HG03575 (cell line): ENCODE results near the gene OGT.
"Not testable (repeated sequence)": the region's sequence is repeated elsewhere in the genome, so short reads cannot be mapped to it uniquely, and the experiment has no call there.

ENCODE experiments used
- ATAC-seq: cut with Tn5 transposase; IDR thresholded peaks from one replicate; pipeline ENCODE4 v1.9.1; 2021; ENCODE audit not compliant: unreplicated experiment, insufficient number of reproducible peaks, low FRiP score; ENCODE audit errors: extremely low read depth

The OGT gene

DNA sequence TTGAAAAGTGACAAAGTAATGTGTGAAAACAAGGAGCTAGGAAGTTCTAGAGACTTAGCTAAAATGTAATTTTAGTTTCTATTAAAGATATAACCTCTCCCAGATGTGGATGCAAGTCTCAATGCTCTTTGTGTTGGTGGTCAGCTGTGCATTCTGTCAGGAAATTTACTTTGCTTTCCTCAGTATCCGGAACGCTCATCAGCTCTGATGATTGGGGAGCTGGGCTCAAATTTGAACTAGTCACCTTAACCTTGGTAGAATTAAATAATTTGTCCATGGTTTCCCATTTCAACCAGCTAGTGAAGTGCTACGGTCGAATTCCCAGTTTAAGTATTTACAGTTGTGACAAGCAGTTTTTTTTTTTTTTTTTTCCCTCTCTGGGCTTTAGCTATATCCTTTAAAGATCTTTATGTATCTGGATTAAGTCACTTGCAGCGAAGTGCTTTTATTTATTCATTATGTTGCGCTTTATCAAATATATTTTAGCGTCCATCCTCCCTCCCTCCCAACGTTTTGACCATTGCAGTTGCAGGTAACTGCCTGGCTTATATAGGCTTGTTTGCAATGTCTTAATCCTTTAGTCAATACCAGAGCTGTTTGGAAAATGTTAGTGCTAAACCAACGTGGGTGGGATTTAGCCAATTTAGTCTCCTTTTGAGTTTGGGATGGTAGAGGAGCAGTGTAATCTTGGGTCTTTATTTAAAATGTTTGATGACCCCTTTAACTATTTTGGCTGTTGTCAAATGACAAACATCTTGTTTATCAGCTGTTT lies 2.1 kb downstream of the OGT start:
- no peak for ATAC-seq

DNA sequence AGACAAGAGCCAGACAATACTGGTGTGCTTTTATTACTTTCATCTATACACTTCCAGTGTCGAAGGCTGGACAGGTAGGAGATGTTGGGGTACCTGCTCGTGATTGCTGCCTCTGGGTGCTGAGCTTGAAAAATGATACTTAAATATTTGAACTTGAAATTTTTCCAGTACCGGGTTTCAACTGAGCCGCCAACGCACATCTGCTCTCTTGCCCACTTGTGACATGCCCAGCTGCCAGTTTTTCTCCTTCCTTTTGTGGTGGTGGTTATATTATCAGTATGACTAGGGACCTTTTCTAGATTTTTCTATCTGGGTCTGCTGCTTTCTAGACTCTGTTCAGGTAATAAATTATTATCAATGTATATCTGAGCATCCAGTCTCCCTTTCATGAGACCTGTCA lies 3.4 kb downstream of the OGT start:
- ATAC-seq = no peak

DNA sequence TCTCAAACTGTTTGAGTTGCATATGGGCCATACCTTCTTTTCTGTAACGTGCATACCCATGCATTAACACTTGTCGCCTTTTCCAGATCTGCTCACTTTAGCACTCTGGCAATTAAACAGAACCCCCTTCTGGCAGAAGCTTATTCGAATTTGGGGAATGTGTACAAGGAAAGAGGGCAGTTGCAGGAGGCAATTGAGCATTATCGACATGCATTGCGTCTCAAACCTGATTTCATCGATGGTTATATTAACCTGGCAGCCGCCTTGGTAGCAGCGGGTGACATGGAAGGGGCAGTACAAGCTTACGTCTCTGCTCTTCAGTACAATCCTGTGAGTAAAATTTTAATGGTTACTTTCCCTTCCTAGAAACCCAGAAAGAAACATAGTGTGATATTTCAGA lies 4.8 kb downstream of the OGT start:
- ATAC-seq = no peak

DNA sequence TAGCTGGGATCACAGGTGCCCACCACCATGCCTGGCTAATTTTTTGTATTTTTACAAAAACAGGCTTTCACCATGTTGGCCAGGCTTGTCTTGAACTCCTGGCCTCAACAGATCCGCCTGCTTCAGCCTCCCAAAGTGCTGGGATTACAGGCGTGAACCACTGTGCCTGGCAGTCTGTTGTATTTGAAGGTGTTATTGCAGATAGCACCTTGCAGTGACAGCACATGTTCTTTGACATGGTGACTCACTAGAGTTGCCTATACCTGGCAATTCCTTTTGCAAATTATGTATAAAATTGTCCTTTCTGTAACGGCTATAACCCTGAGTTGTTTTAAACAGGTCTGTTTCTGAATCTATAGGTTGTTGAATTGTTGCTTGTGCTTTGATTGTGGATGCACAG lies 7.9 kb downstream of the OGT start:
- ATAC-seq = no peak

DNA sequence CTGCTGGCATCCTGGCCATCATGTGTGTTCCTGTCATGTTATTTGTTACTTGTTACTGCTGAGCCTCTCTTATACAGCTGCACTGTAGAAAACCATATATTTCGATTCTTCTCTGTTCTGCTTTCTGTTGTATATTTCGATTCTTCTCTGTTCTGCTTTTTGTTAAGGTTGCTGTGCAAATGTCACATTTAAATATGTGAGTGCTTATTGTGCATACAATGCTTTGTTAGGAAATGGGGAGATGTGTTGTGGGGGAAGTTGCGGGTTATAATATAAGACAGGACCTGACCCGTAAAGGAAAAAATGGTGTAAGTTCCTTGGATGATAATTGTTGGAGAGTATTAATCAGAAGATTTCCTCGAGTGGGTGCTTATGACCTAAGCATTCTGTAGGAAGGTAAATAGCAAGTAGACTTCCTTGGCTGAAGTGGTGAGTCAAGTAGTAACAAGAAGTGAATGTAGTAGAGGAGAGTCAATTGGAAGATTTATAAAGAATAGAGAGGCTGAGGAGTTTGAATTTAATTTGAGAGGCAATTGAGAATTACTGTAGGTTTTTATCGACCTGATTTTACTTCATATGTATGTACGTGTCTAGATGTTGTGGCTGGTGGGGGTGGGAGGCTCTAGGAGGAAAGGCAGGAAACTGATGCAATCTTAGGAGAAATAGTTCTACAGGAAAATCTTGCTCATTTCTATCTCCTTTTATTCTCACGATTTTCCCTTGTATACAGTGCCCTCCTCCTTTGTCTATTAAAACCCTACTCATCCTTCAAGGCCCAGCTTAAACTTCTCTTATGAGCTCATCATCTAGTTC lies 8.5 kb downstream of the OGT start:
- peak; percentile 54 for ATAC-seq

DNA sequence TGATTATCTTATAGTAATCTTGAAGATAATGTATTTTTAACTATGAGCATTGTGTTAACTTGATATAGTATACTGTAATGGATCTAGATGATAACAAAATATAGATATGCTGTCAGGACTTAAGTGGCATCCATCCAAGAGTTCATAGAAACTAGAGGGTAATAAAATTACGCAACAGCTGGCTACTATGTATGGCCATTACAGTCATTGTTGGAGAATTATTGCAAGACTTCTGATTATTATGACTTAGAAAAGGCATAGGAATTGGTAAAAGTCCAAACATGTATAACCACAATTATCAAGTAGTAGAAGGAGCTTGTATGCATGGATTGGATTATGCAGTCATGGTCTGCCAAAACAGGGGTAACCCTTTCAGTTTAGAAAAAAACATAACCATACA lies 9.5 kb downstream of the OGT start:
- ATAC-seq = no peak

DNA sequence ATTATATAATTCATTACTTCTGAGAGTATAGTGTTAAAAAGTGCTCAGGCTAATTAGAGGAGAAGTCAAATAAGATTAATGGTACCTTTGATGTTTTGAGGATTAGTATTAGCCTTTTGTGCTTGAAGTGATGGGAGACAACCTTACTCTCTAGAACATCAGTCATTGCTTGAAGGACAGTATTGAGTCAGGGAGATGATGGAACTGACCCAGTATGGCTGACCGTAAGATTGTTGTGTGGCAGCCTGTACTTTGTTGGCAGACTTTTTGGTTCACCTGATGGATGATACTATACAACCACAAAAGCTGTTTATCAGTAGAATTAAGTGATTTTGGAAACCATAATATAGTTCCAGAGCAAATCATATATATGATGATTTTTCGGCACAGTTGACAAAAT lies 9.9 kb downstream of the OGT start:
- ATAC-seq = no peak

DNA sequence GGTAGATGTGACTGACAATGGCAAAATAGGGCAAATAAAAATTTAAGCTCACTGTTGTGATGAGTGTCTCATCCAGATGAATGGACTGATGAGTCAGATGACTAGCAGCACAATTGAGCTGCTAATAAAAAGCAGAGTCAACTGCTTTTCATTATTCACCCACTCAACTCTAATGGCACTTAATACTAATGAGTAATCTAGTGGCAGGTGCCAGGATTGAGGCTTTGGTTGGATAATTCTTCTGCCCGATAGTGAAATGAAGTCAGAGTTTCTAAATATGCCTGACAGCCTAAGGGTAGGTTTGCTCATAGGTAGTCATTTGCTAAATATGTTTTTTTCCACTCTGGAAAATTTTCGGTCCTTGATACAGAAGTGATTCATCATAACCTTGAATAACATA lies 10.4 kb downstream of the OGT start:
- ATAC-seq = no peak

DNA sequence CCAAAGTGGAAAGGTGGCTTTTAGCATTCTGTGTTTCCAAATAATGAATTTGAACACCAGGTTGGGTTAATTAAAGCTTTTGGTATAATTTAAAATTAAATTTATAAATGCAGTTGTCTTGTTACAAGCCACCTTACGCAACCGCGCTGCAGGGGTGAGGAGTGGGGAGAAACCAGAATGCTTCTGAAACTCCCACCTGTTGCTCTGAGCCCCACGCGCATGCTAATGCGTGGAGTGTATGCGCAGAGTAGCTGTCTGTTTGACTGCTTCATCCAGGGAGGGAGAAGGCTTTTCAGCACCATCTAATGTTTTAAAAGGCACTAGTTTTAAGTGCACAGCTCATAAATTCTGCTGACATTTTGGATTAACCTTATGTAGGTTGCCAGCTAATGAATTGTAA lies 12.5 kb downstream of the OGT start:
- ATAC-seq = no peak

DNA sequence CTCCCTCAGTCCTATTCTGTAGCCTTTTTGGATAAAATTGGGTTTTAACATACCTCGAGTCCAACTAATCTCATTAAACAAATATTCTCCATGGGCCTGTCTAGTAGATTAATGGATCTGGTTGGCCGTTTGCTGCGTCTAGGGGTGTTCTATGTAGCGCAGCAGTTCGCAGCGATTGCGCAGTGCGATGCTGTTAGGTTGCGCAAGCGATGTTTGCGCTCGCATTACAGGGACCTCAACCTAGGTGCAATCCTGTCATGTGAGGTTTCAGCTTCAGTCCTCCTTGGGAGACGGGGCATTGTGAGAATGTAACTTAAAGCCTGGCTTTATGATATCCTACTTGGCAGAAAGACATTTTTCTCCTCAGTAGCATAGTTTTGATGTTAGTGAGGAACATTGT lies 14.0 kb downstream of the OGT start:
- ATAC-seq = no peak

DNA sequence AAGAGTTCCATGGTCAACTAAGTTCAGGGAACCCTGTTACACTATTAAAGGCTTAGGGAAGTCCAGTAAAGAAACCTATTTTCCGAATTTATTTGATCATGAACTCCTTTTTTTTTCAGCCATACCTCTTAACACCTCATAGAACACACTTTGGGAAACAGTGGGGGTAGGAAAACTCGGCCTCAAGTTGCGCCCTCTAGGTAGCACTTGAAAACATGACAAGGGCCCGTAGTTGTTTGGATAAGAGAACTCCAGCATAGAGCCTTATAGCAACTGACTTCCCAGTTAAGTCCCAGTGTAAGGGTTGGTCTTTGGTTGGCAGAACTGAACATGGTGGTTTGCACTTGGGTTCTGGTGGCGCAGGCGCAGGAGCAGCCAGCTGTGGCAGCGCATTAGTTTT lies 14.4 kb downstream of the OGT start:
- no peak for ATAC-seq

DNA sequence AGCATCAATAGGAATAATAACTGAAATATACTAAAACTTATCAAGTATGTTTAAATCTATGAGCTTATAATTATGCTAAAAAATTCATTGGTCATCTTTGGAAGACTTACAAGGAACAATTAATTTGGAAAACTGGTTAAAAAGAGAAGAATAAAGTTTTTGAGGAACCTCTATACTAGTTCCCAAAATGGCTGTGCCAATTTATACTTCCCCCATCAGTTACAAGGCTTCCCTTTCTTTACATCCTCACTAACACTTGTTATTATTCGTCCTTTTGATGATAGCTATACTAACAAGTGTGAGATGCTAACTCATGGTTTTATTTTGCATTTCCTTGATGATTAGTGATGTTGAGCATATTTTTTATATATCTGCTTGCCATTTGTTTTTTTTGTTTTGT lies 17.1 kb downstream of the OGT start:
- ATAC-seq = no peak

DNA sequence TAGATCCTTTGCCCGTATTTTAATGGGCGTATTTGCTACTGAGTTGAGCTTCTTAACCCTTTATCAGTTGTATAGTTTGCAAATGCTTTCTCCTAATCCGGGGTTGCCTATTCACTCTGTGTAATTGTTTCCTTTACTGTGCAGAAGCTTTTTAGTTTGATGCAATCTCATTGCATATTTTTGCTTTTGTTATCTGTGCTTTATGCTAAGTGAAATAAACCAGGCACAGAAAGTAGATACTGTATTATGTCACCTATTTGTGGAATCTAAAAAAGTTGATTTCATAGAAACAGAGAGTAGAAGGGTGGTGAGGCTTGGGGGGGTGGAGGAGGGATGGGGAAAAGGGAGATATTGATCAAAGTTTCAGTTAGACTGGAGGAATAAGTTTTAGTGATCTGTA lies 17.7 kb downstream of the OGT start:
- ATAC-seq = no peak

DNA sequence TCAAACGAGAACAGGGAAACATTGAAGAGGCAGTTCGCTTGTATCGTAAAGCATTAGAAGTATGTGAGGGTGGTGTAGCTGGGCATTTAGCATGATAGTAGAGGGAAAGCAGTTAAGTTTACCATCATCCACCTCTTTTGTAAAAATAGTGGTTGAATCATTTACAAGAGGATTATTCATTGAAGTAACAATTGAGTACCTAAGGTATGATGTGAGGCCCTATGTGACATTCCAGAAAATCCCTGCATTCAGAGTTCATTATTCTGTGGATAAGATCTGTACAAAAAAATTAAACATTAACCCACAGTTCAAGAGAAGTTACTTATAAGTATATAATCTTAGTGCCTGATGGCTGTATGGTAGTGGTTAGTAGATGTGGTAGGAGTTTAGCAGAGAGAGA lies 23.1 kb downstream of the OGT start:
- ATAC-seq = no peak

DNA sequence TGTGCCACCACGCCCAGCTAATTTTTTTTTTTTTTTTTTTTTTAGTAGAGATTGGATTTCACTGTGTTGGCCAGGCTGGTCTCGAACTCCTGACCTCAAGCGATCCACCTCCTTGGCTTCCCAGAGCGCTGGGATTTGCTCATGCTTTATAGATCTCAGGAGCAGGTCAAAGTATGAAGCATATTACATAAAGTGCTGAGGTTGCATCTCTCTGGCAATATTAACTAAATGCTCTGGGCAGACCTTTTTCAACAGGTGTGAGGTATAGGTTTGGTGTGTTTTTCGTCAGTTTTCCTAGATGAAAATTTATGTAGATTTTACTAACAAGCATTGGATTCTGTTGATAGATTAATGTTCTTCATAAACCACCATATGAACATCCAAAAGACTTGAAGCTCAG lies 26.0 kb downstream of the OGT start:
- no peak for ATAC-seq

DNA sequence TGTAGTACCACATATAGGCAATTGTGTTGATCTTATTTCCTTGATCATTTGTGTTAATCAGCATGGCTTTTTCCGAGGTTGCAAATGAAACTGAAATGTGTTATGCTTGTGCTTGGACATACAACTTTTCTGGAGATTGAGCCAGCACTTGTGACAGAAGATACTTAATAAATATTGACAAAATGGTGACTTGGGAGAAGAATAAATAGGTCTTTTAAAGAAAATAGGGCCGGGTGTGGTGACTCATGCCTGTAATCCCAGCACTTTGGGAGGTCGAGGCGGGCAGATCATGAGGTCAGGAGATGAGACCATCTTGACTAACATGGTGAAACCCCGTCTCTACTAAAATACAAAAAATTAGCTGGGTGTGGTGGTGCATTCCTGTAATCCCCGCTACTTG lies 26.9 kb downstream of the OGT start:
- ATAC-seq = not testable (repeated sequence)

DNA sequence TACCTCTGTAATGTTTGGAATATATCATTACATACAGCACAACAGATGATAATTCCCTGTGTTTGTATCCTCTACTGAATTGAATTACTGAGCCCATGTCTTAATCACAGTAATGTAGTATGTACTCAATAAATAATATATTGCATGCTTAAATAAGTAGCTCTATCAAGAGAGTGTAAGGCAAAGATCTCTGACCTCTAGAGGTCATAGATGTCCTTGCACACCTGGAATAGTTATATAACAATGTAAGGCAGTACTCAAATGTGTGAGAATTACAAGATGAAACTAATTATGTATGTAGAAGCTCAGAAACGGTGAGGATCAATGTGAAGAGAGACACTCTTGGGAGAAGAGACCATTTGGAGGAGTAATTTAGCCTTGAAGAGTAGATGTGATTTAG lies 31.0 kb downstream of the OGT start:
- ATAC-seq = no peak

DNA sequence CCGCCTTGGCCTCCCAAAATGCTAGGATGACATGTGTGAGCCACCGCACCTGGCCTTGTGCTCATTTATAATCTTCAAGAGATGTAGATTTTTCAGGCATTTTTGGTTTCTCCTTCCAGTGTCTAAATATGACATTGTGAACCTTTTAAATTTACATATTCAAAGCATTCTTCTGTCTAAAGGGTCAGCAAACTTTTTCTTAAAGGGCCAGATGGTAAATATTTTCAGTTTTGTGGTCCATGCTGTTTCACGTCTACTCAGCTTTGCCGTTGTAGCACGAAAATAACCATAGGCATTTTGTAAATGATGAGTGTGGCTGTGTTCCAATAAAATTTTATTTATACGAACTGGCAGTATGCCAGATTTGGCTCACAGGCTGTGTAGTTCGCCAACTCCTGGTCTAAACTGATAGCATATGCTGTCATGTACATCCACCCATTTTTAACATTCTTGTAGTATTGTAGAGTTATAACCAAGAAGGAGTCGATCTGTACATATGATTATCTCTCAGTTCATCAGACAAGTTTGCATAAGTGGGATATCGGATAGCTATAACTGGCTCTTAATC lies 32.7 kb downstream of the OGT start:
- no peak for ATAC-seq

DNA sequence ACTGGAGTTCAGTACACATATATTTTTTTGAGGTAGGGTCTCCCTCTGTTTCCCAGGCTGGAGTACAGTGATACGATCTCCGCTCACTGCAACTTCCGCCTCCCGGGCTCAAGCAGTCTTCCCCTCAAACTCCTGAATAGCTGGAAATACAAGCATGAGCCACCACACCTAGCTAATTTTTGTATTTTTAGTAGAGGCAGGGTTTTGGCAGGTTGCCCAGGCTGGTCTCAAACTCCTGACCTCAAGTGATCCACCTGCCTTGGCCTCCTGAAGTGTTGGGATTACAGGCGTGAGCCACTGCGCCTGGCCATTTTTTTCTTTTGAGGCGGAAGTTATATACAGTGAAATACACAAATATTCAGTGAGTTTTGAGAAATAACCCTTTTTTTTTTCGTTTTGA lies 38.5 kb downstream of the OGT start:
- not testable (repeated sequence) for ATAC-seq

DNA sequence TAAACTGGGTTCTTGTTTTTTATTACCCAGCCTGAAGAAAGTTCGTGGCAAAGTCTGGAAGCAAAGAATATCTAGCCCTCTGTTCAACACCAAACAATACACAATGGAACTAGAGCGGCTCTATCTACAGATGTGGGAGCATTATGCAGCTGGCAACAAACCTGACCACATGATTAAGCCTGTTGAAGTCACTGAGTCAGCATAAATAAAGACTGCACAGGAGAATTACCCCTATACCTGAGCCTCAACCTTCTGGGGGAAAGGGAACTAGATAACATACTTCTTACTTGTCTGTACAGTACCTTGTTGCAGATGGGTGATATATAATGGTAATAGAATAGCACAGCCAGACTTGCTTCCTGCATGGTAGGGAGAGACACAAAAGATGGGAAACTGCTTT lies 40.7 kb downstream of the OGT start:
- no peak for ATAC-seq
